ENCODE results near the gene ABTB1.

DNA sequence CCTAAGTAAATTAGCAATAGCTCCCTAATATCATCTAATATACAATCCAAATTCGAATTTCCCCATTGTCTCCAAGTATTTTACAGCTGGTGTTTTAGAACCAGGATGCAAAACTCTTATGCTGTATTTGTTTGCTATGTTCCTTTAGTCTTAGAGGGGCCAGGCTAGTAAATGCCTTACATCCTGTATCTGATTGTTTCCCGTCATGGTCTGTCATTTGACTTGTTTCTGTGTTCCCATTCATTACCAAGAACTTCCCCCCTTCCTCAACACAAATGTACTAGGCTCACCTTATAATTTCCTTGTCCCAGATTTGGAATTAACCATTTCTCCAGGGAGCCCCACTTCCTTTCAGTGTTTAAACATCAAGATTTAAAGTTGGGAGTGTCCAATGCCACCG is 54.1 kb downstream of the ABTB1 start:
- TF ChIP-seq YY1 (IDR thresholded peaks at IDR 0.05; ENCODE audit: insufficient read depth, insufficient read length) (no peak), ZNF274 (IDR thresholded peaks at IDR 0.05; ENCODE audit: low read depth, low read length) (no peak)
